Panc1 (cell line): ENCODE results near the gene CKAP4.

Source experiments
- CTCF ChIP-seq: fragments of 450-650 bp; IDR thresholded peaks from 2 replicates; pipeline ENCODE4 v1.5.1; 2017; ENCODE audit warnings: mild to moderate bottlenecking
- POLR2AphosphoS5 ChIP-seq: IDR thresholded peaks from 2 replicates; pipeline ENCODE4 v1.6.1; 2012; ENCODE audit warnings: mild to moderate bottlenecking, low read depth, low read length, moderate library complexity
- REST ChIP-seq, 2 experiments: IDR thresholded peaks; 2 replicates each; pipeline ENCODE4 v1.6.1; 2011 to 2012; ENCODE audit warnings: low read depth in 2 of 2, control low read depth in 1 of 2, low read length in 1 of 2, mild to moderate bottlenecking in 1 of 2, moderate library complexity in 1 of 2; ENCODE audit not compliant: insufficient read depth in 1 of 2

DNA sequence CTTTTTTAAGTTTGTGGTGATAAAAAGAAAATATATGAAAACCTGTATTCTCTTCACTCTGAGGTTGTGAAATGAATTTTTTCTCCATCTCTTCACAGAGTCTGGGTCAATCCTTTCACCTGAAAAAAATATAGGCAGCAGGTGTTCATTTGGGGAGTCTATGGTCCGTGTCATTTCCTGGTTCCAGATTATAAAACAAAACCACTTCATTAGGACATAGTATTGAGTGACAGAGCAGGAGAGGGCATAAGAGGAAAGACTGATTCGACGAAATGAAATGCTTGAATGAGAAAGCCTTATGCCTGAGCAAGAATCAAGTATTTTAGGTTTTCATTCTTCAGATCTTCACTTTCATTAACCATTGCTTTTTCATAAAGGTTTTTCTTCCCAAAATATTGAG is 57.2 kb downstream of the CKAP4 start:
- TF ChIP-seq CTCF (no peak), POLR2AphosphoS5 (no peak), REST (IDR thresholded peaks at IDR 0.05; ENCODE audit: insufficient read depth in 1 of 2, low read depth in 2 of 2, low read length in 1 of 2) (no peak)
